VCaP (cell line): ENCODE data around the gene GPR160.

ENCODE experiments used
- H3K27ac ChIP-seq: fragments of 450-650 bp; 2 replicates; pipeline ENCODE4 v1.5.1; 2017
- CTCF ChIP-seq: fragments of 450-650 bp; conservative IDR thresholded peaks from 2 replicates; pipeline ENCODE4 v1.5.1; 2017; ENCODE audit warnings: mild to moderate bottlenecking, moderate library complexity

Gene GPR160

GRCh38 chr3:170037463-170038433, at the start of gene GPR160:
GPR160 (plus strand) TSS chr3:170037995; CDS start chr3:170083973, 45,978 bp downstream.
- H3K27ac ChIP-seq: peak within 1 kb of the TSS; percentile 100
- peak; percentile 89 for TF ChIP-seq CTCF

GRCh38 chr3:169990431-169990830, 47.4 kb upstream of the GPR160 start:
- no peak overlapping the region for H3K27ac ChIP-seq
- no peak for TF ChIP-seq CTCF

- TF ChIP-seq CTCF: no peak
Measured at GRCh38 chr3:169992156-169992555, 45.6 kb upstream of the GPR160 start.

GRCh38 chr3:169992781-169993180, 45.0 kb upstream of the GPR160 start:
- no peak overlapping the region for H3K27ac ChIP-seq
- TF ChIP-seq CTCF: no peak

More at GRCh38 chr3:169992156-169992555, 45.6 kb upstream of the GPR160 start:
- H3K27ac ChIP-seq: no peak overlapping the region

- TF ChIP-seq CTCF: no peak
- peak overlapping the region; percentile 25 for H3K27ac ChIP-seq
Measured at GRCh38 chr3:169993761-169994160, 44.0 kb upstream of the GPR160 start.

- no peak overlapping the region for H3K27ac ChIP-seq
- no peak for TF ChIP-seq CTCF
Measured at GRCh38 chr3:169996063-169996462, 41.7 kb upstream of the GPR160 start.

GRCh38 chr3:169998668-169999131, 39.1 kb upstream of the GPR160 start:
- no peak overlapping the region for H3K27ac ChIP-seq
- TF ChIP-seq CTCF: no peak
